Mesothelial cell of epicardium (in vitro differentiated cells): Measurements from ENCODE around the gene LSM3. TPM values are rescaled to one million over a fixed set of nuclear protein-coding genes. Genes with fewer than 3 reads are reported as not detected.

Experiments used
- DNase-seq, 2 experiments: peaks; one replicate each; pipeline ENCODE4 v3.0.0; 2021; ENCODE audit warnings: low spot score in 2 of 2; ENCODE audit not compliant: unreplicated experiment in 2 of 2
- H3K27ac Mint-ChIP-seq: 2 replicates; pipeline ENCODE4 v1.8.0; 2021; ENCODE audit warnings: mixed read lengths
- H3K27me3 Mint-ChIP-seq: 2 replicates; pipeline ENCODE4 v1.8.0; 2021; ENCODE audit warnings: low read depth, mixed read lengths
- H3K36me3 Mint-ChIP-seq: 2 replicates; pipeline ENCODE4 v1.8.0; 2021; ENCODE audit warnings: mixed read lengths
- H3K4me1 Mint-ChIP-seq: 2 replicates; pipeline ENCODE4 v1.8.0; 2021; ENCODE audit warnings: mixed read lengths
- H3K4me3 Mint-ChIP-seq: 2 replicates; pipeline ENCODE4 v1.8.0; 2021; ENCODE audit warnings: mild to moderate bottlenecking, moderate library complexity, mixed read lengths
- H3K9me3 Mint-ChIP-seq: 2 replicates; pipeline ENCODE4 v1.8.0; 2021; ENCODE audit warnings: mixed read lengths
- CTCF ChIP-seq: fragments of 200-600 bp; sonication (generic); IDR thresholded peaks from one replicate; pipeline ENCODE4 v1.5.0; 2021; ENCODE audit warnings: antibody characterized with exemption; ENCODE audit not compliant: unreplicated experiment
- total RNA-seq: library from RNA; stranded (reverse); gene quantifications from 3 replicates; pipeline ENCODE4 v1.2.1, GENCODE V29; 2021

The LSM3 gene
- total RNA-seq, 1 donor from 2014 or later, result 9.6 TPM

- Mint-ChIP-seq H3K27ac (no peak overlapping the region), H3K9me3 (peaks cover 5% of the 10 kb centered on the region), H3K4me3 (no peak overlapping the region), H3K4me1 (no peaks in the 10 kb centered on the region), H3K36me3 (peaks cover 56% of the 10 kb centered on the region), H3K27me3 (no peaks in the 10 kb centered on the region)
- DNase-seq, result no peak
- no peak for TF ChIP-seq CTCF
Observed at GRCh38 chr3:14156201-14156600, 22.4 kb upstream of the LSM3 start.

- Mint-ChIP-seq H3K27me3 (no peaks in the 10 kb centered on the region), H3K36me3 (peaks cover 64% of the 10 kb centered on the region), H3K9me3 (peaks cover 11% of the 10 kb centered on the region), H3K4me3 (no peak overlapping the region), H3K27ac (no peak overlapping the region), H3K4me1 (no peaks in the 10 kb centered on the region)
- no peak for DNase-seq
- no peak for TF ChIP-seq CTCF
Observed at GRCh38 chr3:14156843-14157561, 21.6 kb upstream of the LSM3 start.

GRCh38 chr3:14157951-14158350, 20.7 kb upstream of the LSM3 start:
- no peak for DNase-seq
- H3K27ac Mint-ChIP-seq, result no peak overlapping the region
- H3K36me3 Mint-ChIP-seq, result peaks cover 67% of the 10 kb centered on the region
- no peak overlapping the region for H3K4me3 Mint-ChIP-seq
- H3K27me3 Mint-ChIP-seq, result no peaks in the 10 kb centered on the region
- peaks cover 21% of the 10 kb centered on the region for H3K9me3 Mint-ChIP-seq
- no peaks in the 10 kb centered on the region for H3K4me1 Mint-ChIP-seq
- no peak for TF ChIP-seq CTCF

GRCh38 chr3:14158370-14158769, 20.2 kb upstream of the LSM3 start:
- H3K9me3 Mint-ChIP-seq, result peaks cover 25% of the 10 kb centered on the region
- DNase-seq, result no peak
- H3K4me3 Mint-ChIP-seq, result no peak overlapping the region
- no peaks in the 10 kb centered on the region for H3K27me3 Mint-ChIP-seq
- TF ChIP-seq CTCF, result no peak
- H3K4me1 Mint-ChIP-seq, result no peaks in the 10 kb centered on the region
- peaks cover 69% of the 10 kb centered on the region for H3K36me3 Mint-ChIP-seq
- no peak overlapping the region for H3K27ac Mint-ChIP-seq

- H3K4me3 Mint-ChIP-seq, result no peak overlapping the region
- H3K9me3 Mint-ChIP-seq, result peaks cover 27% of the 10 kb centered on the region
- H3K27me3 Mint-ChIP-seq, result no peaks in the 10 kb centered on the region
- H3K36me3 Mint-ChIP-seq, result peaks cover 70% of the 10 kb centered on the region
- no peak overlapping the region for H3K27ac Mint-ChIP-seq
- no peak for TF ChIP-seq CTCF
- DNase-seq, result no peak
- no peaks in the 10 kb centered on the region for H3K4me1 Mint-ChIP-seq
Observed at GRCh38 chr3:14159426-14159825, 19.2 kb upstream of the LSM3 start.
